Panc1 (cell line): Measurements from ENCODE around the gene BPGM. TPM values are rescaled to one million over a fixed set of nuclear protein-coding genes. Genes with fewer than 3 reads are reported as not detected.
A peak's percentile ranks its signal among the peaks of the same experiment; 100 is the strongest.

Experiments used
- ATAC-seq: fragments of 200-7000 bp; cut with Tn5 transposase; 2 replicates; pipeline ENCODE4 v1.9.1; 2020; ENCODE audit warnings: mild to moderate bottlenecking, moderate library complexity
- BruUV-seq: library from RNA; stranded (reverse); fragments of 400-500 nt; replicated peaks from 2 replicates; lab custom pipeline; 2021; lab: Mats Ljungman, UMichigan
- CTCF ChIA-PET: fragments of 300-600 bp; sonication (Branson Sonifier 250); formaldehyde crosslinking; loops from one replicate; lab custom pipeline; 2022; ENCODE audit warnings: antibody characterized with exemption; lab: Charles Lee
- POLR2A ChIA-PET: fragments of 300-600 bp; sonication (Branson Sonifier 250); formaldehyde crosslinking; loops from one replicate; lab custom pipeline; 2022; ENCODE audit warnings: antibody characterized with exemption; lab: Charles Lee
- DNase-seq: peaks from one replicate; pipeline ENCODE4 v3.0.0-alpha.2; 2010; ENCODE audit warnings: low read depth, low spot score
- H3K27ac ChIP-seq: 2 replicates; pipeline ENCODE4 v1.5.1; 2011; ENCODE audit warnings: mild to moderate bottlenecking, low read length, inconsistent platforms
- H3K27me3 ChIP-seq: fragments of 200-500 bp; sonication (Bioruptor generic); 2 replicates; pipeline ENCODE4 v1.6.0; 2014; ENCODE audit warnings: low read length, inconsistent platforms; ENCODE audit not compliant: control insufficient read depth, insufficient read depth
- H3K36me3 ChIP-seq: fragments of 200-500 bp; sonication (Bioruptor generic); 2 replicates; pipeline ENCODE4 v1.5.1; 2014; ENCODE audit warnings: inconsistent platforms, mild to moderate bottlenecking, low read length, moderate library complexity; ENCODE audit not compliant: control insufficient read depth, insufficient read depth
- H3K4me1 ChIP-seq: 2 replicates; pipeline ENCODE4 v1.5.1; 2011; ENCODE audit warnings: inconsistent platforms, mild to moderate bottlenecking, low read length, moderate library complexity; ENCODE audit not compliant: control insufficient read depth, insufficient read depth
- H3K4me3 ChIP-seq, 2 experiments: 2 replicates each; pipeline ENCODE4 v1.5.1; 2011 to 2012; ENCODE audit warnings: low read depth in 2 of 2, low read length in 2 of 2, mild to moderate bottlenecking in 2 of 2, inconsistent platforms in 1 of 2, moderate library complexity in 1 of 2
- H3K9me3 ChIP-seq: fragments of 200-500 bp; sonication (Bioruptor generic); 2 replicates; pipeline ENCODE4 v1.5.1; 2014; ENCODE audit warnings: low read depth, mild to moderate bottlenecking, inconsistent platforms, low read length, moderate library complexity; ENCODE audit not compliant: control insufficient read depth, insufficient read depth
- CTCF ChIP-seq: fragments of 450-650 bp; IDR thresholded peaks from 2 replicates; pipeline ENCODE4 v1.5.1; 2017; ENCODE audit warnings: mild to moderate bottlenecking
- POLR2AphosphoS5 ChIP-seq: IDR thresholded peaks from 2 replicates; pipeline ENCODE4 v1.6.1; 2012; ENCODE audit warnings: mild to moderate bottlenecking, low read depth, low read length, moderate library complexity
- REST ChIP-seq, 2 experiments: IDR thresholded peaks; 2 replicates each; pipeline ENCODE4 v1.6.1; 2011 to 2012; ENCODE audit warnings: low read depth in 2 of 2, control low read depth in 1 of 2, low read length in 1 of 2, mild to moderate bottlenecking in 1 of 2, moderate library complexity in 1 of 2; ENCODE audit not compliant: insufficient read depth in 1 of 2
- SIN3A ChIP-seq: IDR thresholded peaks from 2 replicates; pipeline ENCODE4 v1.6.1; 2012; ENCODE audit warnings: low read depth, mild to moderate bottlenecking, low read length, moderate library complexity, borderline replicate concordance; ENCODE audit not compliant: insufficient read depth
- TCF7L2 ChIP-seq: IDR thresholded peaks from 2 replicates; pipeline ENCODE4 v1.6.1; 2011; ENCODE audit warnings: mild to moderate bottlenecking, low read depth, low read length, inconsistent platforms
- in situ Hi-C: cut with HindIII; loops from 2 replicates; pipeline ENCODE4 v1.10.0; 2016; ENCODE audit warnings: low sequenced_read_pairs, low pct_unique_long_range_greater_than_20kb
- intact Hi-C: fragments of 100-400 bp; cut with micrococcal nuclease; formaldehyde crosslinking; loops from one replicate; pipeline ENCODE4 v1.10.0; 2022; ENCODE audit not compliant: unreplicated experiment
- total RNA-seq: library from RNA; stranded (reverse); gene quantifications from one replicate; pipeline ENCODE4 v1.2.1, GENCODE V29; 2021; ENCODE audit not compliant: unreplicated experiment

BPGM gene
- total RNA-seq, 1 experiment from 2014 or later, result 10.7 TPM

GRCh38 chr7:134723892-134724291 lies 77.2 kb downstream of the BPGM start:
- H3K27ac ChIP-seq, result no peak overlapping the region
- intact Hi-C loops, result no loop called here
- CTCF ChIA-PET, result interaction anchor here (0.6 kb wide), 1 partner anchor 93 kb away, joined by 3 read pairs; no protein-coding TSS in a partner anchor
- no peak for ATAC-seq
- TF ChIP-seq TCF7L2 (no peak), SIN3A (no peak), POLR2AphosphoS5 (no peak), CTCF (no peak), REST (IDR thresholded peaks at IDR 0.05; ENCODE audit: insufficient read depth in 1 of 2, low read depth in 2 of 2, low read length in 1 of 2) (no peak)
- DNase-seq, result no peak
- no peak overlapping the region for H3K4me3 ChIP-seq
- no peaks in the 10 kb centered on the region for H3K36me3 ChIP-seq
- POLR2A ChIA-PET, result no interaction called here
- no peaks in the 10 kb centered on the region for H3K4me1 ChIP-seq
- no peaks in the 10 kb centered on the region for H3K27me3 ChIP-seq
- no peaks in the 10 kb centered on the region for H3K9me3 ChIP-seq
- BruUV-seq, result no TSS peak
- in situ Hi-C loops, result no loop called here

- TF ChIP-seq TCF7L2, result no peak
- TF ChIP-seq CTCF, result peak; percentile 45
- no peak for TF ChIP-seq REST (IDR thresholded peaks at IDR 0.05; ENCODE audit: insufficient read depth in 1 of 2, low read depth in 2 of 2, low read length in 1 of 2)
- ChIA-PET CTCF (no interaction called here), POLR2A (no interaction called here)
Measured at GRCh38 chr7:134724606-134725005, 78.0 kb downstream of the BPGM start.

More at GRCh38 chr7:134724606-134725005, 78.0 kb downstream of the BPGM start:
- intact Hi-C loops, result no loop called here
- BruUV-seq, result no TSS peak
- Histone ChIP-seq H3K27ac (no peak overlapping the region), H3K9me3 (no peaks in the 10 kb centered on the region), H3K36me3 (no peaks in the 10 kb centered on the region), H3K4me3 (no peak overlapping the region), H3K4me1 (no peaks in the 10 kb centered on the region), H3K27me3 (no peaks in the 10 kb centered on the region)
- ATAC-seq (no peak), DNase-seq (peak; percentile 20)
- in situ Hi-C loops, result no loop called here
